HG03342 (cell line): ENCODE results near the gene DHRS12.

ENCODE experiments used
- ATAC-seq: cut with Tn5 transposase; IDR thresholded peaks from one replicate; pipeline ENCODE4 v1.9.1; 2021; ENCODE audit warnings: mild to moderate bottlenecking, moderate library complexity; ENCODE audit not compliant: unreplicated experiment

DHRS12 gene

GRCh38 chr13:51784097-51784496 lies 19.9 kb downstream of the DHRS12 start:
- no peak for ATAC-seq

- ATAC-seq: no peak
Observed at GRCh38 chr13:51783428-51784094, 20.4 kb downstream of the DHRS12 start.

GRCh38 chr13:51782026-51782710 lies 21.8 kb downstream of the DHRS12 start:
- ATAC-seq: no peak

GRCh38 chr13:51781246-51782022 lies 22.5 kb downstream of the DHRS12 start:
- ATAC-seq: peak; percentile 51

- ATAC-seq: no peak
Observed at GRCh38 chr13:51780099-51780498, 23.9 kb downstream of the DHRS12 start.

- ATAC-seq: no peak
Observed at GRCh38 chr13:51778392-51778791, 25.6 kb downstream of the DHRS12 start.

- ATAC-seq: no peak
Observed at GRCh38 chr13:51777921-51778320, 26.0 kb downstream of the DHRS12 start.

- no peak for ATAC-seq
Observed at GRCh38 chr13:51776179-51776578, 27.8 kb downstream of the DHRS12 start.

GRCh38 chr13:51773515-51773914 lies 30.4 kb downstream of the DHRS12 start:
- ATAC-seq: no peak

- ATAC-seq: no peak
Observed at GRCh38 chr13:51772781-51773180, 31.2 kb downstream of the DHRS12 start.

- ATAC-seq: no peak
Observed at GRCh38 chr13:51772105-51772455, 31.9 kb downstream of the DHRS12 start.

GRCh38 chr13:51771418-51772104 lies 32.4 kb downstream of the DHRS12 start:
- ATAC-seq: no peak

- ATAC-seq: no peak
Observed at GRCh38 chr13:51770681-51771417, 33.1 kb downstream of the DHRS12 start.

GRCh38 chr13:51770160-51770559 lies 33.8 kb downstream of the DHRS12 start:
- ATAC-seq: no peak

- no peak for ATAC-seq
Observed at GRCh38 chr13:51769455-51770127, 34.4 kb downstream of the DHRS12 start.

- ATAC-seq: no peak
Observed at GRCh38 chr13:51768976-51769375, 35.0 kb downstream of the DHRS12 start.

- ATAC-seq: no peak
Observed at GRCh38 chr13:51768378-51768921, 35.5 kb downstream of the DHRS12 start.

GRCh38 chr13:51767100-51767499 lies 36.9 kb downstream of the DHRS12 start:
- no peak for ATAC-seq

GRCh38 chr13:51765142-51765515 lies 38.8 kb downstream of the DHRS12 start:
- no peak for ATAC-seq
